Osteocyte (in vitro differentiated cells): ENCODE data around the gene DAAM1. TPM values are rescaled to one million over a fixed set of nuclear protein-coding genes. Genes with fewer than 3 reads are reported as not detected.

Experiments
- DNase-seq: peaks from one replicate; pipeline ENCODE4 v3.0.0; 2021; ENCODE audit warnings: mixed read lengths; ENCODE audit not compliant: unreplicated experiment; ENCODE audit errors: extremely low spot score
- H3K27ac Mint-ChIP-seq: one replicate; pipeline ENCODE4 v1.8.0; 2021; ENCODE audit warnings: mild to moderate bottlenecking, mixed read lengths; ENCODE audit not compliant: unreplicated experiment
- H3K27me3 Mint-ChIP-seq: one replicate; pipeline ENCODE4 v1.8.0; 2021; ENCODE audit warnings: mixed read lengths; ENCODE audit not compliant: unreplicated experiment
- H3K36me3 Mint-ChIP-seq: one replicate; pipeline ENCODE4 v1.8.0; 2021; ENCODE audit warnings: mixed read lengths; ENCODE audit not compliant: unreplicated experiment
- H3K4me1 Mint-ChIP-seq: one replicate; pipeline ENCODE4 v1.8.0; 2021; ENCODE audit warnings: mixed read lengths; ENCODE audit not compliant: unreplicated experiment
- H3K4me3 Mint-ChIP-seq: one replicate; pipeline ENCODE4 v1.8.0; 2021; ENCODE audit warnings: mild to moderate bottlenecking, moderate library complexity, mixed read lengths; ENCODE audit not compliant: unreplicated experiment
- H3K9me3 Mint-ChIP-seq: one replicate; pipeline ENCODE4 v1.8.0; 2021; ENCODE audit warnings: mixed read lengths; ENCODE audit not compliant: unreplicated experiment
- total RNA-seq: library from RNA; stranded (reverse); gene quantifications from 2 replicates; pipeline ENCODE4 v1.2.1, GENCODE V29; 2021
- TF ChIP-seq, protein P1 (sequence below): fragments of 200-600 bp; sonication (generic); IDR thresholded peaks from 2 replicates; pipeline ENCODE4 v1.5.0; 2021; ENCODE audit warnings: antibody characterized with exemption, mild to moderate bottlenecking, moderate library complexity

DAAM1 gene
- total RNA-seq, 1 donor from 2014 or later = 22.8 TPM

DNA sequence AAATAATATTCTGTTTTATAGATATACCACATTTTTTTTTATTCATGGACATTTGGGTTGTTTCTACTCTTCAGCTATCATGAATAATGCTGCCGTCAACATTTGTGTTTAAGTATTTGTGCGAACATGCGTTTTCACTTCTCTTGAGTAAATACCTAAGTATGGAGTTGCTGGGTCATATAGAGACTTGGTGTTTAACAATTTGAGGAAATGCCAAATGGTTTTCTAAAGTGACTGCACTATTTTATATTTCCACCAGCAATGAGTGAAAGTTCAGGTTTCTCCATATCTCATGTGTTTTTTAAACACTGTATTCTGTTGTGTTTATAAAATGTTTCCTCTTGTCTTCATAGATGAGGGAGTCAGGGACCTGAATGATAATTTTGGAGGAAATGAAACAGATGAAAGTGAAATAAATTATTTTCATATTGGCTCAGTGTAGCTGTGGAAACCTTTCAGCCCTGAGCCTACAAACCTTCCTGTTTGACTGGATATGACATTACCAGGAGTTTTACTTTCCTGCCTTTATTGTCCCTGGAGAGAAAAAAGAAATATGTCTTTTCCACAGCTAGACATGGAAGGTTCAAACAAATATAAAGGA is 26.3 kb downstream of the DAAM1 start:
- TF ChIP-seq, protein P1, sequence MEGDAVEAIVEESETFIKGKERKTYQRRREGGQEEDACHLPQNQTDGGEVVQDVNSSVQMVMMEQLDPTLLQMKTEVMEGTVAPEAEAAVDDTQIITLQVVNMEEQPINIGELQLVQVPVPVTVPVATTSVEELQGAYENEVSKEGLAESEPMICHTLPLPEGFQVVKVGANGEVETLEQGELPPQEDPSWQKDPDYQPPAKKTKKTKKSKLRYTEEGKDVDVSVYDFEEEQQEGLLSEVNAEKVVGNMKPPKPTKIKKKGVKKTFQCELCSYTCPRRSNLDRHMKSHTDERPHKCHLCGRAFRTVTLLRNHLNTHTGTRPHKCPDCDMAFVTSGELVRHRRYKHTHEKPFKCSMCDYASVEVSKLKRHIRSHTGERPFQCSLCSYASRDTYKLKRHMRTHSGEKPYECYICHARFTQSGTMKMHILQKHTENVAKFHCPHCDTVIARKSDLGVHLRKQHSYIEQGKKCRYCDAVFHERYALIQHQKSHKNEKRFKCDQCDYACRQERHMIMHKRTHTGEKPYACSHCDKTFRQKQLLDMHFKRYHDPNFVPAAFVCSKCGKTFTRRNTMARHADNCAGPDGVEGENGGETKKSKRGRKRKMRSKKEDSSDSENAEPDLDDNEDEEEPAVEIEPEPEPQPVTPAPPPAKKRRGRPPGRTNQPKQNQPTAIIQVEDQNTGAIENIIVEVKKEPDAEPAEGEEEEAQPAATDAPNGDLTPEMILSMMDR = no peak
- Mint-ChIP-seq H3K27me3 (no peaks in the 10 kb centered on the region), H3K9me3 (no peaks in the 10 kb centered on the region), H3K4me3 (no peak overlapping the region), H3K27ac (no peak overlapping the region), H3K4me1 (peaks cover 56% of the 10 kb centered on the region), H3K36me3 (no peaks in the 10 kb centered on the region)
- no peak for DNase-seq

- no peaks in the 10 kb centered on the region for H3K36me3 Mint-ChIP-seq
- no peaks in the 10 kb centered on the region for H3K27me3 Mint-ChIP-seq
- H3K4me1 Mint-ChIP-seq = peaks cover 56% of the 10 kb centered on the region
- TF ChIP-seq, protein P1 = no peak
- H3K4me3 Mint-ChIP-seq = no peak overlapping the region
- no peak for DNase-seq
- H3K27ac Mint-ChIP-seq = no peak overlapping the region
- no peaks in the 10 kb centered on the region for H3K9me3 Mint-ChIP-seq
Measured at GRCh38 chr14:59215322-59215721, 26.9 kb downstream of the DAAM1 start.

- no peak overlapping the region for H3K27ac Mint-ChIP-seq
- DNase-seq = no peak
- no peak overlapping the region for H3K4me3 Mint-ChIP-seq
- peaks cover 53% of the 10 kb centered on the region for H3K4me1 Mint-ChIP-seq
- TF ChIP-seq, protein P1 = no peak
- H3K36me3 Mint-ChIP-seq = no peaks in the 10 kb centered on the region
- H3K9me3 Mint-ChIP-seq = no peaks in the 10 kb centered on the region
- H3K27me3 Mint-ChIP-seq = no peaks in the 10 kb centered on the region
Measured at GRCh38 chr14:59215757-59216156, 27.3 kb downstream of the DAAM1 start.

- Mint-ChIP-seq H3K27ac (no peak overlapping the region), H3K4me1 (peaks cover 42% of the 10 kb centered on the region), H3K9me3 (no peaks in the 10 kb centered on the region), H3K4me3 (no peak overlapping the region), H3K27me3 (no peaks in the 10 kb centered on the region), H3K36me3 (peaks cover 2% of the 10 kb centered on the region)
- no peak for DNase-seq
- TF ChIP-seq, protein P1 = no peak
Measured at GRCh38 chr14:59217011-59217410, 28.5 kb downstream of the DAAM1 start.

- TF ChIP-seq, protein P1 = no peak
- DNase-seq = no peak
- peaks cover 3% of the 10 kb centered on the region for H3K9me3 Mint-ChIP-seq
- no peak overlapping the region for H3K4me3 Mint-ChIP-seq
- no peaks in the 10 kb centered on the region for H3K27me3 Mint-ChIP-seq
- peaks cover 2% of the 10 kb centered on the region for H3K36me3 Mint-ChIP-seq
- peaks cover 8% of the 10 kb centered on the region for H3K4me1 Mint-ChIP-seq
- H3K27ac Mint-ChIP-seq = no peak overlapping the region
Measured at GRCh38 chr14:59221568-59221967, 33.1 kb downstream of the DAAM1 start.
